Measurements from ENCODE around the gene CDH2. TPM values are rescaled to one million over a fixed set of nuclear protein-coding genes. Genes with fewer than 3 reads are reported as not detected.

The CDH2 gene
- total RNA-seq, 5 donors from 2014 or later (not counting 1 experiment from before 2014, with no cell fraction given): 0.16 to 0.76 (median 0.33) TPM; not detected in 1

DNA sequence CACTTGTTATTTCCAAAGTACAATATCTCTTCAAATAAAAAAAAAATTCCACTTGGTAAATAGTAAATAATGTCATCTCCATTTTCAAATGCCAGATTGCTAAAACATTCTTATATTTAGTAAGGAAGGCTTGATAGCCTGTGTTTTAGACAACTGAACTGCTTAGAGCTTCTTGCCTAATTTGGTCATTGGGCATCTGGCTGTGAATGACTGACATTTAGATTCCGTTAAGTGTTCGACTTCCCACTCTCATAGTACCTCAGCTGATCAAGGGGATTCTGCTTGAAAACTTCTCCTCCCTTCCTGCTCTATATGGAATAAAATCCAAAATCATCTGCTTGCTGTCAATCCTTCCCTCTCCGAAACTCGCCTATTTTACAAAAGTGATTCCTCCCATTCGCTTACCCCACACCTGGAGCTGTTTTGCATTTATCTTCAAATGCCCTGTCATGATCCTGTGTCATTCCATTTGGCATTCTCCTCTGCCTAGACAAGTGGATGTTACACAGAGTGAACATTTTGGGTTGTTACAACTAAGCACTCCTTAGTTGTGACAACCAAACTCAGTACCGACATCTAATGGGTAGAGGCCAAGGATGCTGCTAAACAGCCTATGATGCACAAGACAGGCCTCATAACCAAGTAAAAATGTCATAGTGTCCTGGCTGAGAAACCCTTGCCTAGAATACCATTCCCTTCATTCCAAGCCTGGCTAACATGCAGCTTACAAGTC, 181.0 kb downstream of the CDH2 start:
- 100% methylated on average over 3 of the region's 6 CpGs for WGBS (ENCODE audit: insufficient coverage)
- Mint-ChIP-seq H3K27ac (no peak overlapping the region), H3K4me3 (no peak overlapping the region), H3K9me3 (peaks cover 5 to 20% (median 14%) of the 10 kb centered on the region in 3 donors), H3K4me1 (no peaks in the 10 kb centered on the region), H3K36me3 (no peaks in the 10 kb centered on the region), H3K27me3 (no peaks in the 10 kb centered on the region)
- no peak overlapping the region for H3K4me3 ChIP-seq (ENCODE audit: control insufficient read depth in 1 of 2, extremely low read depth in 1 of 2, low read length in 1 of 2)
- CTCF ChIA-PET: interaction anchor here in 1 of 2 donors (0.6 kb wide), 1 partner anchor 11 kb away, joined by 4 read pairs; no protein-coding TSS in a partner anchor
- no peaks in the 10 kb centered on the region for H3K27me3 ChIP-seq (replicated peaks in 1 of 2; ENCODE audit: control insufficient read depth in 2 of 2, extremely low read depth in 1 of 2, insufficient read depth in 2 of 2, low read length in 1 of 2)
- H3K4me1 ChIP-seq (ENCODE audit: control insufficient read depth in 1 of 2, extremely low read depth in 1 of 2, insufficient read depth in 2 of 2, low read length in 2 of 2): no peaks in the 10 kb centered on the region
- no peaks in the 10 kb centered on the region for H3K36me3 ChIP-seq (ENCODE audit: control insufficient read depth in 2 of 2, extremely low read depth in 1 of 2, insufficient read depth in 1 of 2, low read length in 1 of 2)
- no peak overlapping the region for H3K27ac ChIP-seq (ENCODE audit: low read length)
- no peaks in the 10 kb centered on the region for H3K9me3 ChIP-seq
- ATAC-seq (replicated peaks in 1 of 4) (no peak), DNase-seq (no peak)
- POLR2A ChIA-PET: interaction anchor here in 1 of 2 donors (0.6 kb wide), 1 partner anchor 303 kb away, joined by 4 read pairs; no protein-coding TSS in a partner anchor

DNA sequence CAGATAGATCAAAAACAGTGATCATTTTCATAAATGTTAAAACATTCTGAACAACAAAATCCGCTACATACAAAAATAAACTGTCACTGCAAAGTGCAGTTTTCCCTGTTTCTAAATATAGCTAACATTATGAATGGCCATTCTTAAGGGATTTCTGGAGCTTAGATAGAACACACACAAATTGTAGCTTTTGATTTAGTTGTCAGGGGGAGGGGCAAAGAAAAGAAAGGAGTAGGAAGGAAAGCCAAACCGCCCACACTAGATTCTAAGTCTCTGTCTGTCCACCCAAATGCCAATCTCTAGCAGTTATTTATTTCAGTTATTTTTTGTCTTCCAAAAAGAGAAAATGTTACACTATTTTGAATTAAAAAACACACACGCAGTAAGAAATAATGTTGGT, 182.4 kb downstream of the CDH2 start:
- H3K27me3 ChIP-seq (replicated peaks in 1 of 2; ENCODE audit: control insufficient read depth in 2 of 2, extremely low read depth in 1 of 2, insufficient read depth in 2 of 2, low read length in 1 of 2): no peaks in the 10 kb centered on the region
- H3K9me3 Mint-ChIP-seq: peaks cover 5 to 20% (median 14%) of the 10 kb centered on the region in 3 donors
- no peak for ATAC-seq (replicated peaks in 1 of 4)
- H3K36me3 Mint-ChIP-seq: no peaks in the 10 kb centered on the region
- H3K36me3 ChIP-seq (ENCODE audit: control insufficient read depth in 2 of 2, extremely low read depth in 1 of 2, insufficient read depth in 1 of 2, low read length in 1 of 2): no peaks in the 10 kb centered on the region
- no peaks in the 10 kb centered on the region for H3K4me1 Mint-ChIP-seq
- no peak overlapping the region for H3K27ac ChIP-seq (ENCODE audit: low read length)
- no peaks in the 10 kb centered on the region for H3K9me3 ChIP-seq
- H3K27ac Mint-ChIP-seq: no peak overlapping the region
- no peak for DNase-seq
- H3K4me3 Mint-ChIP-seq: no peak overlapping the region
- H3K27me3 Mint-ChIP-seq: no peaks in the 10 kb centered on the region
- H3K4me1 ChIP-seq (ENCODE audit: control insufficient read depth in 1 of 2, extremely low read depth in 1 of 2, insufficient read depth in 2 of 2, low read length in 2 of 2): no peaks in the 10 kb centered on the region
- no CpG with 5 or more reads among the region's 3 CpGs for WGBS (ENCODE audit: insufficient coverage)
- ChIA-PET CTCF (no interaction called here), POLR2A (no interaction called here)
- no peak overlapping the region for H3K4me3 ChIP-seq (ENCODE audit: control insufficient read depth in 1 of 2, extremely low read depth in 1 of 2, low read length in 1 of 2)

DNA sequence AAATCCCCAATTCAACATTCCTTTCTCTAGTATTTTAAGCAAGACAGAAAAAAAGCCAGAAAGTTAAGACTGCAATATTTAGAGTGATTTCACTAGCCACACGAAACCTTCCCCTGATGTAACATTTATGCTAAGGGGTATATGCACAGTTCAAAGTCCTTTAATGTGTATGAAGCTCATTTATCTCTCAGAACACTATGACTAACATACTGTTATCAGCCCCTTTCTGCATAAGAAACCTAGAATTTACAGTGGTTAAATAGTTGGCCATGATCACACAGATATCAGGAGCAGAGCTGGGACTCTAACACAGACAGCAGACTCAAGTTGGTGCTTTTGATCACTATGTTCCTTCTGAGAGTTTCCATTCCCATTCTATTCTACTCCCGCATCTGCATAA, 185.5 kb downstream of the CDH2 start:
- no CpG with 5 or more reads among the region's 2 CpGs for WGBS (ENCODE audit: insufficient coverage)
- H3K27ac ChIP-seq (ENCODE audit: low read length): no peak overlapping the region
- peaks cover 0 to 4% (median 0%) of the 10 kb centered on the region in 3 donors for H3K9me3 Mint-ChIP-seq
- no peaks in the 10 kb centered on the region for H3K4me1 Mint-ChIP-seq
- no peaks in the 10 kb centered on the region for H3K27me3 Mint-ChIP-seq
- H3K27me3 ChIP-seq (replicated peaks in 1 of 2; ENCODE audit: control insufficient read depth in 2 of 2, extremely low read depth in 1 of 2, insufficient read depth in 2 of 2, low read length in 1 of 2): no peaks in the 10 kb centered on the region
- CTCF ChIA-PET: no interaction called here
- no peaks in the 10 kb centered on the region for H3K4me1 ChIP-seq (ENCODE audit: control insufficient read depth in 1 of 2, extremely low read depth in 1 of 2, insufficient read depth in 2 of 2, low read length in 2 of 2)
- H3K9me3 ChIP-seq: no peaks in the 10 kb centered on the region
- DNase-seq: no peak
- POLR2A ChIA-PET: no interaction called here
- H3K4me3 ChIP-seq (ENCODE audit: control insufficient read depth in 1 of 2, extremely low read depth in 1 of 2, low read length in 1 of 2): no peak overlapping the region
- H3K4me3 Mint-ChIP-seq: no peak overlapping the region
- ATAC-seq (replicated peaks in 1 of 4): no peak
- no peaks in the 10 kb centered on the region for H3K36me3 ChIP-seq (ENCODE audit: control insufficient read depth in 2 of 2, extremely low read depth in 1 of 2, insufficient read depth in 1 of 2, low read length in 1 of 2)
- no peaks in the 10 kb centered on the region for H3K36me3 Mint-ChIP-seq
- H3K27ac Mint-ChIP-seq: no peak overlapping the region

DNA sequence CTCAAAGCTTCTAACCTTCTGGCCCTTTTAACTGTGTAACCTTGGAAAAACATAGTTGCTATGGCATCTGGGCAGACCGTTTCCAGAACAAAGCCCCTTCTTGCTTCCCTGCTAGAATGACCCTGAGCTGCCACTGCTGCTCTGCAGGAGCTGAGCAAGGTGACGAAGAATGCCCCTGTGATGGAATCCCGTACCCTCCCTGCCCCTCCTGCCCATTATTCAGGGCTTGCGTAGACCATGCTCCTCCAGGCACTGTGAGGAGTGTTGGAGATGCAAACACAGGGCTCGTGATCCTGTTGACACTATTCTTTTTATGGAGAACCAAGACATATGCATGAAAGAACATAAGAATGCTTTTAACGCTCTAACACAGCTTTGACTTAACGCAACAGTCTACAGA, 191.1 kb downstream of the CDH2 start:
- ChIA-PET CTCF (no interaction called here), POLR2A (no interaction called here)
- Histone ChIP-seq H3K9me3 (no peaks in the 10 kb centered on the region), H3K4me3 (ENCODE audit: control insufficient read depth in 1 of 2, extremely low read depth in 1 of 2, low read length in 1 of 2) (no peak overlapping the region), H3K4me1 (ENCODE audit: control insufficient read depth in 1 of 2, extremely low read depth in 1 of 2, insufficient read depth in 2 of 2, low read length in 2 of 2) (no peaks in the 10 kb centered on the region), H3K27me3 (replicated peaks in 1 of 2; ENCODE audit: control insufficient read depth in 2 of 2, extremely low read depth in 1 of 2, insufficient read depth in 2 of 2, low read length in 1 of 2) (no peaks in the 10 kb centered on the region), H3K27ac (ENCODE audit: low read length) (no peak overlapping the region), H3K36me3 (ENCODE audit: control insufficient read depth in 2 of 2, extremely low read depth in 1 of 2, insufficient read depth in 1 of 2, low read length in 1 of 2) (no peaks in the 10 kb centered on the region)
- Mint-ChIP-seq H3K9me3 (peaks cover 0 to 8% (median 0%) of the 10 kb centered on the region in 3 donors), H3K4me3 (no peak overlapping the region), H3K36me3 (no peaks in the 10 kb centered on the region), H3K4me1 (no peaks in the 10 kb centered on the region), H3K27ac (no peak overlapping the region), H3K27me3 (no peaks in the 10 kb centered on the region)
- ATAC-seq (replicated peaks in 1 of 4) (no peak), DNase-seq (no peak)
- 74% methylated on average over 2 of the region's 7 CpGs for WGBS (ENCODE audit: insufficient coverage)

DNA sequence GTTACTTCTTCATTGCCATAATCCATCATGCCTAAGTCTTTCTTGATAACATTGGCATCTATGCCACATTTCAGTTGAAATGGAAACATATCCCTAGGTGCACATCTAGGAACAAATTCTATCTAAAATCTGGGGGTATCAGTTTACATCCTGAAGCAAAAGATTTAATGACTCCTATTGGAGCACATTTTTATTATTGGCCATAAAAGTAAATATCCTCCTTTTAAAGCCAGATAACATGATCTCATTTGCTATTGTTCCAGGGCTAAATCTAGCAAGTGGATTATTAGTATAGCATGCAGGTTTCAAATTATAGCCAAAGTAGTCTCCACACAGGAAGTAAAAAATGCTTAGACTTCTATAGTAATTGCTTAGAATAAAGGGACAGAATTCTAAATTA, 193.2 kb downstream of the CDH2 start:
- H3K4me3 ChIP-seq (ENCODE audit: control insufficient read depth in 1 of 2, extremely low read depth in 1 of 2, low read length in 1 of 2): no peak overlapping the region
- ChIA-PET CTCF (no interaction called here), POLR2A (no interaction called here)
- no peaks in the 10 kb centered on the region for H3K4me1 ChIP-seq (ENCODE audit: control insufficient read depth in 1 of 2, extremely low read depth in 1 of 2, insufficient read depth in 2 of 2, low read length in 2 of 2)
- H3K36me3 ChIP-seq (ENCODE audit: control insufficient read depth in 2 of 2, extremely low read depth in 1 of 2, insufficient read depth in 1 of 2, low read length in 1 of 2): no peaks in the 10 kb centered on the region
- no peaks in the 10 kb centered on the region for H3K36me3 Mint-ChIP-seq
- H3K9me3 Mint-ChIP-seq: peaks cover 0 to 23% (median 3%) of the 10 kb centered on the region in 3 donors
- H3K4me1 Mint-ChIP-seq: no peaks in the 10 kb centered on the region
- H3K27me3 Mint-ChIP-seq: no peaks in the 10 kb centered on the region
- DNase-seq (no peak), ATAC-seq (replicated peaks in 1 of 4) (no peak)
- no peak overlapping the region for H3K4me3 Mint-ChIP-seq
- H3K27ac Mint-ChIP-seq: no peak overlapping the region
- H3K9me3 ChIP-seq: no peaks in the 10 kb centered on the region
- no peaks in the 10 kb centered on the region for H3K27me3 ChIP-seq (replicated peaks in 1 of 2; ENCODE audit: control insufficient read depth in 2 of 2, extremely low read depth in 1 of 2, insufficient read depth in 2 of 2, low read length in 1 of 2)
- no peak overlapping the region for H3K27ac ChIP-seq (ENCODE audit: low read length)

DNA sequence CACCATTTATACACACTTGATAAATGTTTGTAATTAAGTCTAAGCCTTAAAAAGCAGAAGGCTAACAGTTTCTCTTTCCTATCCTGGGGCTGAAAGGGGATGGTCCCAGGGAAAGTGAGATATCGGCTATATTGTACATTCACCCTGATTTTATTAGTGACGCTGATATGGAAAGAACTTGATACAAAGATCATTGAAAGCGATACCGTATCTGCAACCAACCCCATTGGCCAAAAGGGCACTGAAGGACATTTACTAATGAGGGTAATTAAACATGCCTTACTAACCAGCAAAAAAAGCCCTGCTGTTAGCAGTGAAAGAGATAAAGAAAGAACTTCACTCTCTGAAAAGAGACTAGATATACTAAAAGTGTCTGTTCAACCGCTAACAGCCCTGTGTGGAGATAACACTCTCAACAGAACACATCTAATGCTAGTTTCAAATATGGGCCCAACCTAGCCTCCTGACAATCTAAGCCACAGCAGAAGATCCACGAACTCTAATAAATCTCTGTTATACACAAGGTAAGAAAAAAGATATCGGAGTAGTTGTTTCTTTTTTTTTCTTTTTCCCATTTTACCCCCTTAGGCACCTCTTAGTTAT, 200.0 kb downstream of the CDH2 start:
- Histone ChIP-seq H3K27me3 (replicated peaks in 1 of 2; ENCODE audit: control insufficient read depth in 2 of 2, extremely low read depth in 1 of 2, insufficient read depth in 2 of 2, low read length in 1 of 2) (no peaks in the 10 kb centered on the region), H3K4me3 (ENCODE audit: control insufficient read depth in 1 of 2, extremely low read depth in 1 of 2, low read length in 1 of 2) (no peak overlapping the region), H3K9me3 (no peaks in the 10 kb centered on the region), H3K27ac (ENCODE audit: low read length) (no peak overlapping the region), H3K36me3 (ENCODE audit: control insufficient read depth in 2 of 2, extremely low read depth in 1 of 2, insufficient read depth in 1 of 2, low read length in 1 of 2) (no peaks in the 10 kb centered on the region), H3K4me1 (ENCODE audit: control insufficient read depth in 1 of 2, extremely low read depth in 1 of 2, insufficient read depth in 2 of 2, low read length in 2 of 2) (no peaks in the 10 kb centered on the region)
- Mint-ChIP-seq H3K27me3 (no peaks in the 10 kb centered on the region), H3K4me3 (no peak overlapping the region), H3K27ac (no peak overlapping the region), H3K4me1 (no peaks in the 10 kb centered on the region), H3K36me3 (no peaks in the 10 kb centered on the region), H3K9me3 (peaks cover 0 to 40% (median 8%) of the 10 kb centered on the region in 3 donors)
- ATAC-seq (replicated peaks in 1 of 4) (no peak), DNase-seq (no peak)
- ChIA-PET POLR2A (interaction anchor here in 1 of 2 donors (0.7 kb wide), 1 partner anchor 744 kb away, joined by 4 read pairs; no protein-coding TSS in a partner anchor), CTCF (no interaction called here)
- 100% methylated on average over 1 of the region's 7 CpGs for WGBS (ENCODE audit: insufficient coverage)

Measured in T-cell (primary cell).